ENCODE measurements around the gene SLF2. TPM values are rescaled to one million over a fixed set of nuclear protein-coding genes. Genes with fewer than 3 reads are reported as not detected.
"Not testable (repeated sequence)": the region's sequence is repeated elsewhere in the genome, so short reads cannot be mapped to it uniquely, and the experiment has no call there.

Gene SLF2
- total RNA-seq, 2 donors from 2014 or later, result 31.5 to 38.9 TPM

DNA sequence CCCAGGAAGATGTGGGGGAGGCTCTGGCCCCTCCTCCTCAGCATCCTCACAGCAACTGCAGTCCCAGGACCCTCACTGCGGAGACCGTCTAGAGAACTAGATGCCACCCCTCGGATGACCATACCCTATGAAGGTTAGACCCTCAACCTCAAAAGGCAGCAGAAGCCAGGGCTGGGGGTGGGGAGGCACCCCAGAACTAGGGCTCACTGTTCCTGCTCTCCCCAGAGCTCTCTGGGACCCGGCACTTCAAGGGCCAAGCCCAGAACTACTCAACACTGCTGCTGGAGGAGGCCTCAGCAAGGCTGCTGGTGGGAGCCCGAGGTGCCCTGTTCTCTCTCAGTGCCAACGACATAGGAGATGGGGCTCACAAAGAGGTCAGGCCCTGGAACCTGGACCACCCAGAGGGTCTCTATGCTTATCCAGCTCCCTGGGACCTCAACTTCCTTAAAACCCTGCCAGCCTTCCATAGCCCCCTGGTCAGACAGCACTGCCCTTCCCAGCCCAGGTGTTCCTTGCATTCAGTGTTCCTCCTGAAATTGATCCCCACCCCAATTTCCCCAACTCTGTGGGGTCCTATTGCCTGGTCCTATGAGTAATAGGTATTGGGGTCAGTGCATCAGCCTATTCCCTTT is 60.3 kb downstream of the SLF2 start:
- H3K27me3 ChIP-seq (ENCODE audit: control insufficient read depth, insufficient read depth, low read length, poor library complexity, severe bottlenecking), result no peaks in the 10 kb centered on the region
- H3K36me3 ChIP-seq (ENCODE audit: control insufficient read depth, insufficient read depth, low read length), result peaks cover 1% of the 10 kb centered on the region
- no peak overlapping the region for H3K4me3 ChIP-seq (ENCODE audit: low read length)
- Mint-ChIP-seq H3K27me3 (ENCODE audit: insufficient read depth) (no peaks in the 10 kb centered on the region), H3K4me3 (peak overlapping the region; percentile 74), H3K27ac (no peak overlapping the region), H3K4me1 (peaks cover 32% of the 10 kb centered on the region), H3K9me3 (no peaks in the 10 kb centered on the region), H3K36me3 (ENCODE audit: low read depth) (peaks cover 25% of the 10 kb centered on the region)
- TF ChIP-seq, protein P1, sequence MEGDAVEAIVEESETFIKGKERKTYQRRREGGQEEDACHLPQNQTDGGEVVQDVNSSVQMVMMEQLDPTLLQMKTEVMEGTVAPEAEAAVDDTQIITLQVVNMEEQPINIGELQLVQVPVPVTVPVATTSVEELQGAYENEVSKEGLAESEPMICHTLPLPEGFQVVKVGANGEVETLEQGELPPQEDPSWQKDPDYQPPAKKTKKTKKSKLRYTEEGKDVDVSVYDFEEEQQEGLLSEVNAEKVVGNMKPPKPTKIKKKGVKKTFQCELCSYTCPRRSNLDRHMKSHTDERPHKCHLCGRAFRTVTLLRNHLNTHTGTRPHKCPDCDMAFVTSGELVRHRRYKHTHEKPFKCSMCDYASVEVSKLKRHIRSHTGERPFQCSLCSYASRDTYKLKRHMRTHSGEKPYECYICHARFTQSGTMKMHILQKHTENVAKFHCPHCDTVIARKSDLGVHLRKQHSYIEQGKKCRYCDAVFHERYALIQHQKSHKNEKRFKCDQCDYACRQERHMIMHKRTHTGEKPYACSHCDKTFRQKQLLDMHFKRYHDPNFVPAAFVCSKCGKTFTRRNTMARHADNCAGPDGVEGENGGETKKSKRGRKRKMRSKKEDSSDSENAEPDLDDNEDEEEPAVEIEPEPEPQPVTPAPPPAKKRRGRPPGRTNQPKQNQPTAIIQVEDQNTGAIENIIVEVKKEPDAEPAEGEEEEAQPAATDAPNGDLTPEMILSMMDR (conservative IDR thresholded peaks at IDR 0.05), result no peak
- 87 to 94% methylated on average over 3 to 6 of the region's 6 CpGs for WGBS, 2 experiments (ENCODE audit: insufficient coverage in 1 of 2, insufficient read length in 1 of 2)
- H3K9me3 ChIP-seq (ENCODE audit: control insufficient read depth, low read length), result no peaks in the 10 kb centered on the region
- H3K27ac ChIP-seq (ENCODE audit: low read depth, low read length), result no peak overlapping the region
- no peak for DNase-seq
- H3K4me1 ChIP-seq (ENCODE audit: control insufficient read depth, insufficient read depth, low read length), result peaks cover 16% of the 10 kb centered on the region
- no peak overlapping the region for H3K9ac ChIP-seq (ENCODE audit: extremely low read depth, low read length, poor library complexity, severe bottlenecking)

DNA sequence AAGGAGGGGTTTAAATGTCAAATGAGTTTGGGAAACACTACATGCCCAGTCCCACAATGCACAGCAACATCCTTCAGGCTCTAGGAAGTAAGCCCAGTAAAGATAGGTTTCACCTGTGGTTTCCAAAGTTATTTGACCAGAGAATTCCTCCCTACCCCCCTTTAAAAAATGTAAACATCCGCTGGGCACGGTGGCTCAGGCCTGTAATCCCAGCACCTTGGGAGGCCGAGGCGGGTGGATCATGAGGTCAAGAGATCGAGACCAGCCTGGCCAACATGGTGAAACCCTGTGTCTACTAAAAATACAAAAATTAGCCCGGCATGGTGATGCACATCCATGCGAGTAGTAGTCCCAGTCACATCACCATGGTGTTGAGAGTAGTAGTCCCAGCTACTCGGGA is 62.6 kb downstream of the SLF2 start:
- DNase-seq; H3K9me3 Mint-ChIP-seq; H3K4me3 ChIP-seq (ENCODE audit: low read length); H3K27me3 Mint-ChIP-seq (ENCODE audit: insufficient read depth); H3K27ac ChIP-seq (ENCODE audit: low read depth, low read length); H3K27me3 ChIP-seq (ENCODE audit: control insufficient read depth, insufficient read depth, low read length, poor library complexity, severe bottlenecking); H3K4me3 Mint-ChIP-seq; H3K9ac ChIP-seq (ENCODE audit: extremely low read depth, low read length, poor library complexity, severe bottlenecking); H3K9me3 ChIP-seq (ENCODE audit: control insufficient read depth, low read length); H3K27ac Mint-ChIP-seq: not testable (repeated sequence)
- H3K36me3 ChIP-seq (ENCODE audit: control insufficient read depth, insufficient read depth, low read length), result peaks cover 14% of the 10 kb centered on the region
- peaks cover 16% of the 10 kb centered on the region for H3K4me1 ChIP-seq (ENCODE audit: control insufficient read depth, insufficient read depth, low read length)
- Mint-ChIP-seq H3K4me1 (peaks cover 25% of the 10 kb centered on the region), H3K36me3 (ENCODE audit: low read depth) (peaks cover 39% of the 10 kb centered on the region)
- WGBS, 2 experiments (ENCODE audit: insufficient coverage in 1 of 2, insufficient read length in 1 of 2), result 79 to 94% methylated on average over 8 of the region's 8 CpGs

DNA sequence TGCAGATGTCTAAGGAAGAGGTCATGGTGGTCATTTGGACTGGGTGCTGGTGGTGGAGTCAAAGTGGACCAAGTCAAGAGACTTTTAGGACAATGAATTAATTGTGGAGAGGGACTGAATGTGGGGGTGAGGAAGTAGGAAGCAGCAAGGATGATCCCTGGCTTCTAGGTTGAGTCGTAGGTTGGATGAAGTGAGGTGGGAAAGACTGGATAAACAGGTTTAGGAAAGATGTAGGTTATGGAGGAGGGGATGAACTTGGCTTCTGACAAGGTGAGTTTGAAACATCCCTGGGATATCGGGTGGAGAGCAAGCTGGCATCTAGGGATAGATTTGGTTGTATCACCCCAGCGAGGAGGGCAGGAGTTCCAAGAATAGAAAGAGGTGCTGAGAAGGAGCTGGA is 64.1 kb downstream of the SLF2 start:
- 82 to 86% methylated on average over 3 of the region's 3 CpGs for WGBS, 2 experiments (ENCODE audit: insufficient coverage in 1 of 2, insufficient read length in 1 of 2)
- H3K36me3 Mint-ChIP-seq (ENCODE audit: low read depth), result peaks cover 43% of the 10 kb centered on the region
- H3K27ac Mint-ChIP-seq, result no peak overlapping the region
- no peak overlapping the region for H3K4me3 ChIP-seq (ENCODE audit: low read length)
- TF ChIP-seq, protein P1 (conservative IDR thresholded peaks at IDR 0.05), result no peak
- H3K36me3 ChIP-seq (ENCODE audit: control insufficient read depth, insufficient read depth, low read length), result peaks cover 25% of the 10 kb centered on the region
- peaks cover 9% of the 10 kb centered on the region for H3K4me1 Mint-ChIP-seq
- no peak overlapping the region for H3K4me3 Mint-ChIP-seq
- DNase-seq, result no peak
- H3K9me3 Mint-ChIP-seq, result no peaks in the 10 kb centered on the region
- no peaks in the 10 kb centered on the region for H3K27me3 ChIP-seq (ENCODE audit: control insufficient read depth, insufficient read depth, low read length, poor library complexity, severe bottlenecking)
- no peaks in the 10 kb centered on the region for H3K9me3 ChIP-seq (ENCODE audit: control insufficient read depth, low read length)
- no peak overlapping the region for H3K9ac ChIP-seq (ENCODE audit: extremely low read depth, low read length, poor library complexity, severe bottlenecking)
- H3K4me1 ChIP-seq (ENCODE audit: control insufficient read depth, insufficient read depth, low read length), result peaks cover 1% of the 10 kb centered on the region
- no peaks in the 10 kb centered on the region for H3K27me3 Mint-ChIP-seq (ENCODE audit: insufficient read depth)
- no peak overlapping the region for H3K27ac ChIP-seq (ENCODE audit: low read depth, low read length)

DNA sequence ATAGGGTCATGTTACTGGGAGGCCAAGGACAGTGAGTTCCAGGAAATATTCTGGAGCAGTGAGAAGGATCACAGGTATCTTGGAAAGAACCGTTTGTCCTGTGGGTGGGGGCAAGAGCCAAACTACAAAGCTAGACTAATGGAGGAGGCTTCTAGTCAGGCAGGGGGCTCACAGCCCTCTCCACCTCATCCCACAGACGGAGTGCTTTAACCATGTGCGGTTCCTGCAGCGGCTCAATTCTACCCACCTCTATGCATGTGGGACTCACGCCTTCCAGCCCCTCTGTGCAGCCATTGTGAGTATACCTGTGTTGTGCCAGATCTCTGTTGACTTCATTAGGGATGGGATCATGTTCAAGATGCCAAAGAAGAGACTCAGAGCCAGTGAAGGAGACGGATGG is 64.7 kb downstream of the SLF2 start:
- no peak overlapping the region for H3K4me3 ChIP-seq (ENCODE audit: low read length)
- no peaks in the 10 kb centered on the region for H3K9me3 Mint-ChIP-seq
- H3K4me1 ChIP-seq (ENCODE audit: control insufficient read depth, insufficient read depth, low read length), result no peaks in the 10 kb centered on the region
- H3K9me3 ChIP-seq (ENCODE audit: control insufficient read depth, low read length), result no peaks in the 10 kb centered on the region
- no peak overlapping the region for H3K4me3 Mint-ChIP-seq
- no peaks in the 10 kb centered on the region for H3K27me3 Mint-ChIP-seq (ENCODE audit: insufficient read depth)
- TF ChIP-seq, protein P1 (conservative IDR thresholded peaks at IDR 0.05), result no peak
- H3K36me3 Mint-ChIP-seq (ENCODE audit: low read depth), result peaks cover 48% of the 10 kb centered on the region
- H3K27ac Mint-ChIP-seq, result no peak overlapping the region
- WGBS, 2 experiments (ENCODE audit: insufficient coverage in 1 of 2, insufficient read length in 1 of 2), result 91 to 95% methylated on average over 5 to 6 of the region's 6 CpGs
- peaks cover 25% of the 10 kb centered on the region for H3K36me3 ChIP-seq (ENCODE audit: control insufficient read depth, insufficient read depth, low read length)
- H3K27ac ChIP-seq (ENCODE audit: low read depth, low read length), result no peak overlapping the region
- no peak overlapping the region for H3K9ac ChIP-seq (ENCODE audit: extremely low read depth, low read length, poor library complexity, severe bottlenecking)
- H3K27me3 ChIP-seq (ENCODE audit: control insufficient read depth, insufficient read depth, low read length, poor library complexity, severe bottlenecking), result no peaks in the 10 kb centered on the region
- no peak for DNase-seq
- H3K4me1 Mint-ChIP-seq, result peaks cover 4% of the 10 kb centered on the region
